ENCODE results near the gene SKAP2. TPM values are rescaled to one million over a fixed set of nuclear protein-coding genes. Genes with fewer than 3 reads are reported as not detected.
A peak's percentile ranks its signal among the peaks of the same experiment; 100 is the strongest.

Gene SKAP2
- total and polyA plus RNA-seq, 9 donors, result 6.3 to 15.1 (median 9.6) TPM

DNA sequence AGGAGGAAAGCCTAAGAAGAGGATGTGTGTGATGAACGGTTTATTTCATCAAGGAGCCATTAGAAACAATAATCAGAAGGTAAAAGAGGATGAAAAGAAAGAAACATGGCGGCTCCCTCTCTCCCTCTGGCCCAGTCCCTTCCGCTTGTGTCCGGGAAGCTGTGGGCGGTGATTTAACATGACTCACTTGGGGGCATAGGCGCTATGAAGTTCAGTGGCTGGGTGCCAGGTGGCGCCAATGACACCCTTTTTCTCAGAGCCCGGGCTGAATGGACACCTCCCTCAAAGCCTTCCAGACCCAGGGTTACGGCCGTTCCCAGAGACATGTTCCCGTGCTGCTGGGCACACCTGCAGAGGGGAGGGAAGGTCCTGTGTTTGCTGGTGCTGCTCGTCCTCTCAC, 244.0 kb downstream of the SKAP2 start:
- Histone ChIP-seq H3K4me1 (ENCODE audit: control insufficient read depth, insufficient read depth, low read length) (no peaks in the 10 kb centered on the region), H3K4me3 (ENCODE audit: low read length) (no peak overlapping the region), H3K36me3 (ENCODE audit: control insufficient read depth, insufficient read depth, low read length) (no peaks in the 10 kb centered on the region), H3K27me3 (ENCODE audit: control insufficient read depth, insufficient read depth, low read length) (peaks cover 2% of the 10 kb centered on the region), H3K27ac (ENCODE audit: low read length) (no peak overlapping the region), H3K9me3 (replicated peaks; ENCODE audit: control insufficient read depth, low read depth, low read length) (no peaks in the 10 kb centered on the region)
- 63% methylated on average over 10 of the region's 12 CpGs for WGBS (ENCODE audit: insufficient coverage)
- no peak for DNase-seq

DNA sequence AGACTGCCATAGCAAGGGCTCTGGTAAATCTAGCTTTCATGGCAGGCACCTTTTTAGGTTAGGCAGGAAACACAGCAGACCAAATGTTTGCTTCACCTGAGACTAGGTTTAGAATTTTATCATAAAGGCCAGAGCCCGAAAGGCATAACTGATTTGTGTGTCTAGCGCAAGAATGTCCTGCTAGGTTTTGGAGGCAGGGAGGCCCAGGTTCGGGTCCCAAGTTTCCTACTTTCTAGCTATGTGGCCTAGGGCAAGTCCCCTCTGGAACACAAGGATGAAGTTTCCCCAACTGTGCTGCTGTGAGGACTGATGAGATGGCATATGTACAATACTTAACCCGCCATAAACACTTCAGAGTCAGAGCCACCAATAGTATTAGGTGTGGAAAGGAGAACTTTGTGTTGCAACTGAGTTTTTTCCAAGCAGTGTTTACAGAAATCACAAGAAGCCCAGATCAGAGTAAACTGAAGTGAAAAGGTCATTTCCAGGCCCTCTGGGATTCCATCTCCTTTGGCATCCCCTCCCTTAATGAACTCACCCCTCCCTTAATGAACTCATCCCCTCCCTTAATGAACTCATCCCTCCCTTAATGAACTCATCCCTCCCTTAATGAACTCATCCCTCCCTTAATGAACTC, 244.9 kb downstream of the SKAP2 start:
- WGBS (ENCODE audit: insufficient coverage), result 93% methylated on average over 3 of the region's 4 CpGs
- Histone ChIP-seq H3K27me3 (ENCODE audit: control insufficient read depth, insufficient read depth, low read length) (no peaks in the 10 kb centered on the region), H3K9me3 (replicated peaks; ENCODE audit: control insufficient read depth, low read depth, low read length) (no peaks in the 10 kb centered on the region), H3K36me3 (ENCODE audit: control insufficient read depth, insufficient read depth, low read length) (no peaks in the 10 kb centered on the region), H3K4me1 (ENCODE audit: control insufficient read depth, insufficient read depth, low read length) (no peaks in the 10 kb centered on the region), H3K4me3 (ENCODE audit: low read length) (no peak overlapping the region), H3K27ac (ENCODE audit: low read length) (no peak overlapping the region)
- peak; percentile 11 for DNase-seq

DNA sequence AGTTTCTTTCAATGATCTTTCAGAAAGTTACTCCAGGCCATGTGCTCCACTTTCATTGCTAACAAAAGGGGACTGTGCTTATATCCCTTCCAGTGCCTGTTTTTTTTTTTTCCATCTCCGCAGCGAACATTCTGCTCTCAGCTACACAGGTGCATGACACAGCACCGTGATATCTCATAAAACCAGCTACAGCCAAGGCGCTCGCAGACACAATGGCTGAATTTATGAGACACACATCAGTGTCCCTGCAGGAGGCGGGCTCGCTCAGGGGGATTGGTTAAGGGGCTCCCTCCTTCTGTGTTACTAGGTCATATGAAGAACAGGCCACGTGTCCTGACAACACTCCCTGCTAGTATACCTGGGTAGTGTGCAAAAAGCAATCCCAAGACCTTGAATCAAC, 245.5 kb downstream of the SKAP2 start:
- Histone ChIP-seq H3K4me3 (ENCODE audit: low read length) (no peak overlapping the region), H3K27ac (ENCODE audit: low read length) (no peak overlapping the region), H3K36me3 (ENCODE audit: control insufficient read depth, insufficient read depth, low read length) (no peaks in the 10 kb centered on the region), H3K27me3 (ENCODE audit: control insufficient read depth, insufficient read depth, low read length) (no peaks in the 10 kb centered on the region), H3K9me3 (replicated peaks; ENCODE audit: control insufficient read depth, low read depth, low read length) (no peaks in the 10 kb centered on the region), H3K4me1 (ENCODE audit: control insufficient read depth, insufficient read depth, low read length) (no peaks in the 10 kb centered on the region)
- 20% methylated on average over 1 of the region's 8 CpGs for WGBS (ENCODE audit: insufficient coverage)
- no peak for DNase-seq

DNA sequence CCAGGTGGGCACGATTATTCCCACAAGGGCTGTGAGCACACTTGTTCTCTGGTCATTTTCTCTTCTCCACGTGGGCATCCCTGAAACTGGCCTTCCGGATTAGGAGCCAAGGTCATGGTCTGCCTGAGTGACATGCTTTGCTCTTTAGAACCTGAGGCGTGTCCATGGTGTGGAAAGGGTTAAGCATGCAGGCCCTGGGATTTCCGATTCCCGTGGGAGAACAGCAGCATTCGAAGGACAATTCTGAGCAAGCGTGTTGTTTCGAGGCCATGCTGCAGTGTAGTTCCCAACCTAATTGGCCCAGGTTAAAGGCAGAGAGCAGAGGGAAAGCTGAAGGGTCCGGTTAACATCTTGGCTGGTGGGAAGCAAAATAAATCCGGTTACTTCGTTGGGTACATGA, 245.9 kb downstream of the SKAP2 start:
- H3K4me3 ChIP-seq (ENCODE audit: low read length), result no peak overlapping the region
- H3K4me1 ChIP-seq (ENCODE audit: control insufficient read depth, insufficient read depth, low read length), result no peaks in the 10 kb centered on the region
- no peaks in the 10 kb centered on the region for H3K36me3 ChIP-seq (ENCODE audit: control insufficient read depth, insufficient read depth, low read length)
- H3K9me3 ChIP-seq (replicated peaks; ENCODE audit: control insufficient read depth, low read depth, low read length), result no peaks in the 10 kb centered on the region
- no peak overlapping the region for H3K27ac ChIP-seq (ENCODE audit: low read length)
- H3K27me3 ChIP-seq (ENCODE audit: control insufficient read depth, insufficient read depth, low read length), result no peaks in the 10 kb centered on the region
- DNase-seq, result no peak
- 41% methylated on average over 12 of the region's 12 CpGs for WGBS (ENCODE audit: insufficient coverage)

Other genes starting within 250 kb of the SKAP2 start
- gene HOXA1, start 231.4 kb upstream of the SKAP2 start, total RNA-seq, result 0.58 TPM
- 1 to 10 TPM in 3 of 8 donors, under 1 TPM in 5; 0.42 to 1.2 (median 0.93) TPM for gene HOXA1, start 231.4 kb upstream of the SKAP2 start, polyA plus RNA-seq (ENCODE audit: insufficient read depth in 1 of 8, insufficient read length in 8 of 8, low replicate concordance in 1 of 8)
- 0.71 TPM for gene HOXA2, start 238.1 kb upstream of the SKAP2 start, total RNA-seq
- gene HOXA2, start 238.1 kb upstream of the SKAP2 start, polyA plus RNA-seq (ENCODE audit: insufficient read depth in 1 of 8, insufficient read length in 8 of 8, low replicate concordance in 1 of 8), result 1 to 10 TPM in 6 of 8 donors, under 1 TPM in 2; 0.70 to 3.1 (median 1.4) TPM